Activated CD8-positive, alpha-beta T cell treated with anti-CD3 and anti-CD28 coated beads for 36 hours (primary cell): ENCODE data around the gene DGCR2. TPM values are rescaled to one million over a fixed set of nuclear protein-coding genes. Genes with fewer than 3 reads are reported as not detected.

Experiments
- ATAC-seq: fragments of 200-7000 bp; cut with Tn5 transposase; one replicate; pipeline ENCODE4 v1.10.0; 2021; ENCODE audit warnings: mild to moderate bottlenecking, moderate library complexity
- CTCF ChIA-PET: fragments of 350-600 bp; sonication (Branson Sonifier 250); formaldehyde crosslinking; loops from one replicate; lab custom pipeline; 2021; ENCODE audit warnings: antibody characterized with exemption; lab: Charles Lee
- POLR2A ChIA-PET: fragments of 350-600 bp; sonication (Branson Sonifier 250); formaldehyde crosslinking; loops from one replicate; lab custom pipeline; 2021; ENCODE audit warnings: antibody characterized with exemption; lab: Charles Lee
- DNase-seq: peaks from one replicate; pipeline ENCODE4 v3.0.0-alpha.2; 2020
- H3K27ac Mint-ChIP-seq: one replicate; pipeline ENCODE4 v1.8.0; 2021; ENCODE audit warnings: mild to moderate bottlenecking, mixed read lengths
- H3K27me3 Mint-ChIP-seq: one replicate; pipeline ENCODE4 v1.8.0; 2021; ENCODE audit warnings: mixed read lengths
- H3K36me3 Mint-ChIP-seq: one replicate; pipeline ENCODE4 v1.8.0; 2021; ENCODE audit warnings: low read depth, mixed read lengths
- H3K4me1 Mint-ChIP-seq: one replicate; pipeline ENCODE4 v1.8.0; 2021; ENCODE audit warnings: low read depth, mixed read lengths
- H3K4me3 Mint-ChIP-seq: one replicate; pipeline ENCODE4 v1.8.0; 2021; ENCODE audit warnings: mild to moderate bottlenecking, moderate library complexity, mixed read lengths
- H3K9me3 Mint-ChIP-seq: one replicate; pipeline ENCODE4 v1.8.0; 2021; ENCODE audit warnings: mixed read lengths
- CTCF ChIP-seq: fragments of 200-600 bp; IDR thresholded peaks from one replicate; pipeline ENCODE4 v1.8.0; 2022; ENCODE audit warnings: antibody characterized with exemption, mild to moderate bottlenecking
- intact Hi-C: fragments of 100-400 bp; cut with micrococcal nuclease; formaldehyde crosslinking; loops from one replicate; pipeline ENCODE4 v1.10.0; 2022
- total RNA-seq, 2 experiments: library from RNA; stranded (reverse); gene quantifications; one replicate each; pipeline ENCODE4 v1.2.3, GENCODE V29; 2021

DGCR2 gene
- total RNA-seq, 2 experiments from 2014 or later = 18.0 to 20.0 TPM

GRCh38 chr22:19094393-19094997, 27.7 kb downstream of the DGCR2 start:
- peaks cover 18% of the 10 kb centered on the region for H3K4me1 Mint-ChIP-seq
- no peaks in the 10 kb centered on the region for H3K9me3 Mint-ChIP-seq
- ATAC-seq = no peak
- peaks cover 11% of the 10 kb centered on the region for H3K36me3 Mint-ChIP-seq
- POLR2A ChIA-PET = interaction anchor here (1.4 kb wide), 1 partner anchor 16 kb away, joined by 3 read pairs; no protein-coding TSS in a partner anchor
- TF ChIP-seq CTCF = no peak
- no peak overlapping the region for H3K4me3 Mint-ChIP-seq
- no peak overlapping the region for H3K27ac Mint-ChIP-seq
- CTCF ChIA-PET = interaction anchor here (1.5 kb wide), 1 partner anchor 21 kb away, joined by 3 read pairs; no protein-coding TSS in a partner anchor
- no peaks in the 10 kb centered on the region for H3K27me3 Mint-ChIP-seq
- intact Hi-C loops = no loop called here
- DNase-seq = no peak

- Mint-ChIP-seq H3K4me1 (peaks cover 13% of the 10 kb centered on the region), H3K4me3 (no peak overlapping the region), H3K27ac (no peak overlapping the region), H3K9me3 (no peaks in the 10 kb centered on the region), H3K27me3 (no peaks in the 10 kb centered on the region), H3K36me3 (peaks cover 17% of the 10 kb centered on the region)
- no peak for ATAC-seq
- ChIA-PET POLR2A (no interaction called here), CTCF (interaction anchor here (0.8 kb wide), 1 partner anchor 19 kb away, joined by 3 read pairs; no protein-coding TSS in a partner anchor)
- TF ChIP-seq CTCF = no peak
- DNase-seq = no peak
- intact Hi-C loops = no loop called here
Measured at GRCh38 chr22:19092725-19093124, 29.5 kb downstream of the DGCR2 start.

- CTCF ChIA-PET = interaction anchor here (1.7 kb wide), 1 partner anchor 54 kb away, joined by 4 read pairs; the partner anchor contains the start of gene ESS2
- no peak for ATAC-seq
- Mint-ChIP-seq H3K4me1 (peaks cover 9% of the 10 kb centered on the region), H3K27ac (no peak overlapping the region), H3K36me3 (peaks cover 14% of the 10 kb centered on the region), H3K27me3 (no peaks in the 10 kb centered on the region), H3K9me3 (no peaks in the 10 kb centered on the region), H3K4me3 (no peak overlapping the region)
- POLR2A ChIA-PET = interaction anchor here (0.6 kb wide), 1 partner anchor 372 kb away, joined by 3 read pairs; no protein-coding TSS in a partner anchor
- TF ChIP-seq CTCF = no peak
- DNase-seq = no peak
- intact Hi-C loops = no loop called here
Measured at GRCh38 chr22:19090586-19091127, 31.6 kb downstream of the DGCR2 start.

- intact Hi-C loops = no loop called here
- no peak for TF ChIP-seq CTCF
- ChIA-PET POLR2A (no interaction called here), CTCF (interaction anchor here (0.7 to 1.7 kb wide), 2 partner anchors 9 to 54 kb away, joined by 3 to 4 read pairs; partner anchors contain the start of gene ESS2)
- no peak for ATAC-seq
- H3K9me3 Mint-ChIP-seq = no peaks in the 10 kb centered on the region
- H3K27ac Mint-ChIP-seq = no peak overlapping the region
- no peaks in the 10 kb centered on the region for H3K27me3 Mint-ChIP-seq
- H3K4me3 Mint-ChIP-seq = no peak overlapping the region
- H3K4me1 Mint-ChIP-seq = peaks cover 11% of the 10 kb centered on the region
- H3K36me3 Mint-ChIP-seq = peaks cover 14% of the 10 kb centered on the region
- DNase-seq = no peak
Measured at GRCh38 chr22:19090183-19090582, 32.0 kb downstream of the DGCR2 start.

GRCh38 chr22:19088866-19089595, 33.2 kb downstream of the DGCR2 start:
- no peak for TF ChIP-seq CTCF
- Mint-ChIP-seq H3K27me3 (no peaks in the 10 kb centered on the region), H3K4me3 (no peak overlapping the region), H3K27ac (no peak overlapping the region), H3K9me3 (no peaks in the 10 kb centered on the region), H3K4me1 (peaks cover 11% of the 10 kb centered on the region), H3K36me3 (peaks cover 14% of the 10 kb centered on the region)
- DNase-seq (no peak), ATAC-seq (no peak)
- ChIA-PET POLR2A (no interaction called here), CTCF (no interaction called here)
- intact Hi-C loops = no loop called here
